HUDEP-2 (cell line): Measurements from ENCODE around the gene TRMT11.

Source experiments
- DNase-seq, 76 experiments: peaks; one replicate each; lab custom pipeline; 2025; ENCODE audit not compliant: unreplicated experiment in 76 of 76; lab: John Stamatoyannopoulos, UW

TRMT11 gene

DNA sequence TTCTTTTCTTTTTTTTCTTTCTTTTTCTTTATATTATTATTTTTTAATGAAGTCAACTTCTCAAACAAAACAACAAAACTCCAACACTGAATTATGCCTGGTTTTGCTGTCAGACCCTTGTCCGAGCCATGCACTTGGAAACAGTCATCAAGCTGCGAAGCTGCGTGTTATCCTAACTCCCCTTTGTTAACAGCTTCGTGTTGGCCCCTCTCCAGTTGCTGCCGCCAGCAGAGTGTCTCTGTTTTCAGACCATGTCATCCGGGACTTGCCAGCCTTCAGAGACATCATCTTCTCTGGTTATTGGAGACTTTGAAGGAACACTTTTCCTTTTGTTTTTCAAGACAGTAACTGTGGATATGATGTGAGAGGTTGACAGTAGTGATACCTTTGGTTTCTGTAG, 83.1 kb downstream of the TRMT11 start:
- DNase-seq = no peak

DNA sequence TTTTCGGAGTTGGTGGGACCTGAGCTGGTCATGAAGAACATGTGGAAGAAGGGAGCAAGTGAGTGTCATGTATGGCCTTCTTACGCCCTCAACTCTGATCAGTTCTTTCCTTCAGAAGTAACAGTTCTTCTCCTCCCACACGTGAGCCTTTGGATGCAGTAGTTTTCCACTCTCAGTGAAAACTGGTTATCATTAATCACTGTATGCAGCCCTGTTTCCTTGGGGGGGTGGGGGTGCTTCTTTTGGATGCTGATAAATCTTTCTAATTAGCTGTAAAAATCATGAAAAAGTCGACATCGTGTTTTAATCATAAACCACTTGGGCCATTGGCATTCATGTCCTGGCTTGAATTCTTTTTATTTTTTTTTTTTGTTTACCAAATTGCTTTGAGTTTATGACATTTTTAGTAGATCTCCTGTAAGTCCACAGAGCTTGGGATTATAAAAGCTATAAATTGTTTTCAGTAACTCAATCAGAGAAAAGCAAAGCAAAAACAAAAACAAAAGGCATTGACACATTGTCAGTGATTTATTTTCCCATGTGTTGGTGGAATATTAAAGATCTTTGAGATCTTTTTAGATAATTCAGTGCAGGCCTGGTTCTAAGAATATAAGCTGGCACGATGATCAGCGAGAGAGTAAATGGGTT, 84.8 kb downstream of the TRMT11 start:
- no peak for DNase-seq

DNA sequence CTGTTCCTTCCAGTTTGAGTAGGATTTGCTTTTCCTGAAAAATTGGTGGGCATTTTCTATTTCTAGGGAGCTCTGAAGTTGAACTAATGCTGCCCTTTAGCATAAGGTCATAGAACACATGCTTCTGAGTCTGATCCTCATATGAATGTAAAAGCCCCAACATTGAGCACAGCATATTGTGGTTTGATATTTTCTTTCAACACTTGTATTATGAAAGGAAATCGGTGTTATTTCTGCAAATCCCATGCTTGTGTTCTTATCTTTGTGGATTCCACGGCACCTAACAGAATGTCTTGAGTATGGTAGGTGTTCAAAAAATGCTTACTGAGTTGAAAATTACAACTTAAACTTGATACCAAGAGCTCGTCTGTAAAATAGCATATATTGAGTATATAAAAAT, 85.8 kb downstream of the TRMT11 start:
- DNase-seq = no peak

DNA sequence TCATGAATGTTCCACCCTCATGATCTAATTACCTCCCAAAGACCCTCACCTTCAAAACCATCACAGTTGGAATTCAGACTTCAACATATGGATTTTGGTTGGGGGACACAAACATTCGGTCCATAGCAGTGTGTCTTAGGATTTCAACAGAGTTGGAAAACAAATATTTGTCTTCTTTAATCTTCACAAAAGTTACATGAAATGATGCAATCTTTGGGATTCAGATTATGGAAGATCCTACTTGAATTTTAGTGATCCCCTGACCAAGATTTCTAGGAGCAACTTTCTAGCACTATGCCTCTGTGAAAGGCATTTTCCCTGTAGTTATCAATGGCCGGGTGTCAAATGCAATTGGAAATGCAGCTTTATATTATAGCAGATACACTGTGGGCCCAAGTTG, 86.5 kb downstream of the TRMT11 start:
- no peak for DNase-seq

DNA sequence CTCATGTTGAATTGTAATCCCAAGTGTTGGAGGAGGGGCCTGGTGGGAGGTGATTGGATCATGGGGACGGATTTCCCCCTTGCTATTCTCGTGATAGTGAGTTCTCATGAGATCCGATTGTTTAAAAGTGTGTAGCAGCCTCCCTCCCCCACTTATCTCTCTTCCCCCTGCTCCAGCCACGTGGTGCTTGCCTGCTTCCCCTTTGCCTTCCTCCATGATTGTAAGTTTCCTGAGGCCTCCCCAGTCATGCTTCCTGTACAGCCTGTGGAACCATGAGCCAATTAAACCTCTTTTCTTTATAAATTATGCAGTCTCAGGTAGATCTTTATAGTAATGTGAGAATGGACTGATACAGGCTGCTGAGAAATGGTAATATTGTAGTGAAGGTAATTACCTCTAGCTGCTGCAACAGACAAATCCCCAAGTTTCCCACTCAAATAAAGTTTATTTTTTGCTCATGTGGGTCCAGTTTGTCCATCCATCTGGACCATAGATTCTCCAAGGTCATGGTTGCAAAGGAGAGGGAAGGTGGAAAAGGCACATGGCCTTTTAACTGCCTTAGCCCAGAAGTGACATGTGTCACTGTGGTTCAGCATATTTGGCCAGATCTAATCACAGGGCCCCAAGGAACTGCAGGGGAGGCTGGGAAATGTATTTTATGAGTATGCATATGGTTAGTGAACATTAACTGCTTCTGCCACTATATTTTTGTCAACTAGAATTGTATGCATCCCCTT, 89.2 kb downstream of the TRMT11 start:
- DNase-seq = peak in 8 of 76 experiments; percentile 9 to 34 (median 18)

DNA sequence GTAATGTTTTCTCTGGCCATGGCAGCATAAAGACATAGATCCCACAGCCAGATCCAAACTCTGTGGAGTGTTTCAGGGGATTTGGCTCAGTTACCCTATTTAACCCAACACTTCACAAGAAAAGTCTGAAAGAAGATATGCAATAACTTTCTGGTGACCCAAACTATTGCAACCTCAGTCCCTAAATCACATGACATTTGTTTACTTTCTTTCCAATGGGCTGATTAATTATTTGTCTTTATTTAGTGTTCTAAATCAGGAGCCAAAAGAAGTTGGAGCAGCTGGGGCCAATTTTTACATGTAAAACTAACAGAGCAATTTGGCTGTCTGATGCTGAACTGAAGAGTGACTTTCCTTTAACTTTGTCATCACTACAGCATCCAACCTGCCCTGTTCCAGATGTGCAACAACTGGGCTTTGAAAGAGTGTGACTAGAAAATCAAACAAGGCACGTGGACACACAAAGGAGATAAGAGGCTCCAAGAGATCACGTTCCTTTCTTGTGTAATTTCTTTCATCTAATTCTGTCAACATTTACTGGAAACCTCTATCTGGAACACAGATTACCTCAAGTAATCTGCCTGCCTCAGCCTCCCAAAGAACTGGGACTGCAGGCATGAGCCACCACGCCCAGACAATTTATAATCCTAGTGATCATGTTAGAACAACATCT, 90.8 kb downstream of the TRMT11 start:
- DNase-seq = peak in 2 of 76 experiments; percentile 7 to 39

DNA sequence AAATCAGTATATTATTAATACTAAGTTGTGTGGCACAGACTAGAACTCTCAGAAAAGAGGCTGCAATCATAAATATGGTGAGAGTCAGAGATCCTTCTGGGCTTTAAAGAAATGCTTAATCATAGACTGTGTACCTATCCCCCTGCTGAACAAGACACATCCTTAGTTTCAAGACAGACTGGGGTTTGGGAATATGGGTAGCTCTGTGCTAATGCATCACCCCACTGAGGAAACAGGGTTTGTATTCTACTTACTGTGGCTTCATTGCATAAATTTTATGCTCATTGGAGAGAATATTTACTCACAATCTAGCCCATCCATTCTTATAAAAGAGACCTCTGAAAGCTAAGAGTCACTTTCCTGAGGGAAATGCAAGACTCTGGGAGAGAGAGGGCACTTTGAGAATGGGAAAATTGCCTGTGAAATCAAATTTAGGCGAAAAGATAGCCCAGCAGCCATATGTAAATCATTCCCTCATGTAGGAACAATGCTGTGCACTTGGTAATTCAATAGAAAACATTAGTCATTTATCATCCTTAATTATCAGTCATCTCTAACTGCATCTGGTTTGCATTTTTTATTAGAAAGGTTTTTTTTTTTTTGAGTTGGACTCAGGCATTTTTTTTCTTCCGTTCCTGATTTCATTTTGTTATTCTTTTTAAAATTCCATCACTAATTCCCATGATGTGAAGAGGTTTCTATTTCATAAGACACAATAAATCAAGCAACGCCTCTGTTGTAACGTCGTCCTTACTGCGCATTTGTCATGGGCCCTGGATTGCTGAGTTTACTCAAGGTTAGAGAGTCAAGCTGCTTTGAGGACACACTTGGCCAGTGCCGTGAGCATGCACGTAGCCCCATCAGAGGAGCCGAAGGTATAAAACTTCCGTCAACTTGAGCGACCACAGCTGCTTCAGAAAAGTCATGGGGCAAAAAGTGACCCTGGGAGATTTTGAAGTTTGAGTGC, 91.8 kb downstream of the TRMT11 start:
- no peak for DNase-seq

DNA sequence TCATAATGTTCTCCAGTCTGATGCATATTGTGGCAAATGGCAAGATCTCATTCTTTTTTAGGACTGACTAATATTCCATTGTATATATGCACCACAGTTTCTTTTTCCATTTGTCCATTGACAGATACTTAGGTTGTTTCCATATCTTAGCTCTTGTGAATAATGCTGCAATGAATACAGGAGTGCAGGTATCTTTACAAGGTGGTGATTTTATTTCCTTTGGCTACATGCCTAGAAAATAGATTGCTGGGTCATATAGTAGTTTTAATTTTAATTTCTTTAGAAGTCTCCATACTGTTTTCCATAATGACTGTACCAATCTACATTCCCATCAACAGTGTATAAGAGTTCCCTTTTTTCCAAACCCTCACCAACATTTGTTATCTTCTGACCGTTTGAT, 97.5 kb downstream of the TRMT11 start:
- no peak for DNase-seq

DNA sequence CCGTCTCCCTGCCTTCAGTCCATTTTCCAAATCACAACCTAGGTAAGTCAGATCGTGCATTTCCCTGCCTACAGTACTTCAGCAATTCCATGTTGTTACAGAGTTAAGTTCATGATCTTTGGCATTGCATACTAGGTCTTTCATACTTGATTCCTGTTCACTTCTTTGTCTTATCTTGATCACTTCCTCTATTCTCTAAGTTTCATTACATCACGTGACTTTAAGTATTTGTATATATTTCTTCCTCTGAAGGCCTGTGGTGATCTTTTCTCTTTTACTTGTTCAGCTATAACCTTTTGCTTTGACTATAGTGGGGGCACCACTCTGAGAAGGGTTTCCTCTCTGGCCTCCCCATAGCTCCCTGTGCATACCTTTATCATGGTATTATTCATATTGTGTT, 100.2 kb downstream of the TRMT11 start:
- no peak for DNase-seq
